Stimulated activated CD4-positive, alpha-beta T cell treated with anti-CD3 and anti-CD28 coated beads, Interleukin-15, amount 100 ng/mL, for 24 hours (primary cell): ENCODE results near the gene KLHDC8B.
"Not testable (repeated sequence)": the region's sequence is repeated elsewhere in the genome, so short reads cannot be mapped to it uniquely, and the experiment has no call there.

Experiments used
- DNase-seq: peaks from one replicate; pipeline ENCODE4 v3.0.0-alpha.2; 2020

The KLHDC8B gene

DNA sequence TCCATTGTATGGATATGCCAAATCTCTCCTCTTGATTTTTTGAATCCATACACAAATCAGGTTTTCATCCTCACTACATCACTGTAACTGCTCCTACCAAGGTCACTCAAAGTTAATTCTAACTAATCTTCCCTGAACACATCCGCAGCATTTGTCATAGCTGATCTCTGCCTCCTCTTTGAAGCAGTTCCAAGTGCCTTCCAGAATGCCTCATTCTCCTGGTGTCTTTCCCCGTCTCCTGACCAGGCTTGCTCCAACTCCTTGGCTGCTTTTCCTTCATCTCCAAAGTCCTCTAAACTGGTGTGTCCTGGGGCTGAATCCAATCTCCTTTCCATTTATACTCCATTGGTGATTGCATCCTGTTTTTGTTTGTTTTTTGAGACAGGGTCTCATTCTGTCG is 26.8 kb downstream of the KLHDC8B start:
- DNase-seq, result no peak

DNA sequence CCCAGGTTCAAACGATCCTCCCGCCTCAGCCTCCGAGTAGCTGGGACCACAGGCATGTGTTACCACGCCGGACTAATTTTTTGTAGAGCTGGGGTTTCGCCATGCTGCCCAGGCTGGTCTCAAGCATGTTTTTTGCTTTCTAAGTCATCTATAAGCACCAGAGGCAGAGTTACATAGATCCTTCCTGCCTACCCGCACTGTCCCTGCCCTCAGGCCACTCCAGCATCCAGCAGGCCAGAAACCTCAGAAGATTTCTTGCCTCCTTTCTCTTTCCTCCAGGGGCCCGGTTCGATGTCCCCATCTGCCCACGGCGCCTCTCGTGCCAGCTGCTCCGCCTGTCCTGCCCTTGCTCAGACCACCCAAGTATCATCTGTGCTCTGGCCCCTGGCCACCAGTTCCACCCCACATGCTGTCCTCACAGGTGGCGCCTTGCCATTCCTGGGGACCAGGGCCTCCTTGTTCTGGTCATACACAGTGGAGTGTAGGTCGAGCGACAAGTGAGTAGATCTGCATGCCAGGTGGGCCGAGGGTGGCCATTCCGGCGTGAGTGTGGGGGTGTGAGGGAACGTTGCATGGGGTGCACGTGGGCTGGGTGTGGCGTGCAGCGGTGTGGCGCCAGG is 27.3 kb downstream of the KLHDC8B start:
- no peak for DNase-seq

DNA sequence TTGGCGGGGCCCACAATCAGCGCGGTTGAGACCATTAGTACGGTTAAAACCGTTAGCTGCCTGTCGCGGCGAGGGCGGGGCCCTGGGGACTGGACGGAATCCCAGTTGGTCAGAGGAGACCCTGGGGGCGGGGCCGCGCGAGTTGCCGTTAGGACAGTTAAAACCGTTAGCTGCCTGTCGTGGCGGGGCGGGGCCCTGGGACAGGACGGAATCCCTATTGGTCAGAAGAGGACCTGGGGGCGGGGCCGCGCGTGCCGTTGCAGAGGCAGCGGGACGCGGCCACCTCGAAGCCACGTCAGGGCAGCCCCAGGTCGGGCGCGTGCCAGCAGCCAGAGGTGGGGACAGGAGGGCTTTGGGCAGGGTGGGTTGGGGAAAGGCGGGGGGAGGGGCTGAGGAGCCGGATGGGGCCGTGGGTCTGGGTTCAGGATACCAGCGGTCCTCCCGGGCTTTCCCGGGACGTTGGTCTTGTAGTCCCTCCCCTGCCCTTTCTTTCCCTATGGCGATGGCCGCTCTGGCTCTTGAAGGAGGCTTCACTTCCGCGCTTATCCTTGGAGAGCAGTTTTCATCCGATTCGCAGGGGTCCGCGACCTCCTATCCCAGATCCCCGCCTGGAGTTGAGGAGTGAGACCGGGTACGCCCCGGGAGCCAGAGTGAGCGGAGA is 28.0 kb downstream of the KLHDC8B start:
- peak; percentile 36 for DNase-seq

DNA sequence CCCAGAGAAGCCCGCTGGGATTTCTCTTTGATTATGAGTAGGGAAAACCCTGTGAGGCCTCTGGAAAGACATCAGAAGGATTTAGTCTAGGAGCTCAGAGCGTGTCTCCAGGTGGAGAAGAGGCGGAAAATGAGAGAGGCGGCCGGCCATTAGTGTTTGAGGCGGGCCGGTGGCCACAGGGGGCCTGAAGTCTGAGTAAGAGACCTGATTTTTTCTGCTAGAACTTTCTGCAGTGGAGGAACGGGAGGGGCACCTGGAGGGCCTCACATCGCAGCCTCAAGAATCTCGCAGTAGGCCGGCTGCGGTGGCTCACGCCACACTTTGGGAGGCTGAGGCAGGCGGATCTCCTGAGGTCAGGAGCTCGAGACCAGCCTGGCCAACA is 28.5 kb downstream of the KLHDC8B start:
- no peak for DNase-seq

DNA sequence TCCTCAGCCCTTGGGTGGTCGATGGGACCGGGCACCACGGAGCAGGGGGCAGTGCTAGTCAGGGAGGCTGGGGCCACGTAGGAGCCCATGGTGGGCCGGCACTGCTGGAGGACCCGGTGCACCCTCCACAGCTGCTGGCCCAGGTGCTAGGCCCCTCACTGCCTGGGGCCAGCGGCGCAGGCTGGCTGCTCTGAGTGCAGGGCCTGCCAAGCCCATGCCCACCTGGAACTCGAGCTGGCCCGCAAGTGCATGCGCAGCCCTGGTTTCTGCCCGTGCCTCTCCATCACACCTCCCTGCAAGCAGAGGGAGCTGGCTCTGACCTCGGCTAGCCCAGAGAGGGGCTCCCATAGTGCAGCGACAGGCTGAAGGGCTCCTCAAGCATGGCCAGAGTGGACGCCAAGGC is 42.1 kb downstream of the KLHDC8B start:
- no peak for DNase-seq

DNA sequence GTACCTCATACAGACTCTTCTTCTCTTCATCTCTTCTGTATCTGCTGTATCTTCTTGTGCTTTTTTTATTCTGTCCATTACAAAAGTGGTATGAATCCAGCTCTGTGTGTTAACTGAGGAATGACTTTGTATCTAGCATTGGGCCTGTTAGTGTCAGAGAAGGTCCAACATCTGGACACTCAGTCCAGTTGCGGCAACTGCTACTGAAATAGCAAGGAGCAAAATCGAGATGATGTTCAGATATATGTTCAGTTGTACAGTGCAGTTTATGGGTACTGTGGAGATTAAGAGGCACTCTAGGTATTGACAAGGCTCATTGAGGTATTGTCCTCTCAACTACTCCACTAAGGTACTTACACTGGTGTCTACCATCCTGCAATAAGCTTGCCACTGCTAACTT is 42.6 kb downstream of the KLHDC8B start:
- no peak for DNase-seq

DNA sequence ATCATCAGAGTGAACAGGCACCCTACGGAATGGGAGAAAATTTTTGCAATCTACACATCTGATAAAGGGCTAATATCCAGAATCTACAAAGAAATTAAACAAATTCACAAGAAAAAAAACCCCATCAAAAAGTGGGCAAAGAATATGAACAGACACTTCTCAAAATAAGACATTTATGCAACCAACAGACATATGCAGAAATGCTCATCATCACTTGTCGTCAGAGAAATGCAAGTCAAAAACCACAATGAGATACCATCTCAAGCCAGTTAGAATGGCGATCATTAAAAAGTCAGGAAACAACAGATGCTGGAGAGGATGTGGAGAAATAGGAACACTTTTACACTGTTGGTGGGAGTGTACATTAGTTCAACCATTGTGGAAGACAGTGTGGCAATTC is 45.3 kb downstream of the KLHDC8B start:
- DNase-seq, result not testable (repeated sequence)

DNA sequence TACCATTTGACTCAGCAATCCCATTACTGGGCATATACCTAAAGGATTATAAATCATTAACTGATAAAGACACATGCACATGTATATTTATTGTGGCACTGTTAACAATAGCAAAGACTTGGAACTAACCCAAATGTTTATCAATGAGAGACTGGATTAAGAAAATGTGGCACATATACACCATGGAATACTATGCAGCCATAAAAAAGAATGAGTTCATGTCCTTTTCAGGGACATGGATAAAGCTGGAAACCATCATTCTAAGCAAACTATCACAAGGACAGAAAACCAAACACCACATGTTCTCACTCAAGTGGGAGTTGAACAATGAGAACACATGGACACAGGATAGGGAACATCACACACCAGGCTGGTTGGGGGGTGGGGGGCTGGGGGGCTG is 45.7 kb downstream of the KLHDC8B start:
- not testable (repeated sequence) for DNase-seq

DNA sequence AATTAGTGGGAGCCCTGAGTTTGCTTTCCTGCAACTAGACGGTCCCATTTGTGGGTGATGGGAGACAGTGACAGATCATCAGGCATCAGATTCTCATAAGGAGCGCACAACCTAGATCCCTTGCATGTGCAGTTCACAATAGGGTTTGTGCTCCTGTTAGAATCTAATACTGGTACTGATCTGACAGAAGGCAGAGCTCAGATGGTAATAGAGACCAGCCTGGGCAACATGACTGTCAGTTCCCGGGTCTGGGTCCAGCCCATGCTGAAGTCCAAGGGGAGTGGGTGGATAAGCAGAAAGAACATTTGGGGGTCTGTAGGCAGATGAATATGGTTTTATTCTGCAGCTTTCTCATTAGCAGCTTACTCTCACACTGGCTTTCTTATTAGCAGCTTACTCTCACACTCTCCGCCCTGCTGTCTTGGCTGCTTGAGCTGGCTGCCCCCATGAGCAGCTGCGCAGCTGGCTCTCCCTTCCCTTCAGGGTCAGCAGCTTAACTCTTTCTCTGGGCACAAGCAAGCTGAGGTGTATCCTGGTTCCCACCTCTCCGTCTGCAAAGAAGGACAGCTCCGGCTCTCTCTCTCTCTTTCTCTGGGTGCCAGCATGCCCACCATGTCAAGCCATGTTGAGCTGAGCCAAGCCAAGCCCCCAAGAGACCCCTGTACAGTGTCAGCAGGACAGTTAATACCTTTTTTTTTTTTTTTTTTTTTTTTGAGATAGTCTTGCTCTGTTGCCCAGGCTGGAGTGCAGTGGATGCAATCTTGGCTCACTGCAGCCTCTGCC is 46.5 kb downstream of the KLHDC8B start:
- no peak for DNase-seq

DNA sequence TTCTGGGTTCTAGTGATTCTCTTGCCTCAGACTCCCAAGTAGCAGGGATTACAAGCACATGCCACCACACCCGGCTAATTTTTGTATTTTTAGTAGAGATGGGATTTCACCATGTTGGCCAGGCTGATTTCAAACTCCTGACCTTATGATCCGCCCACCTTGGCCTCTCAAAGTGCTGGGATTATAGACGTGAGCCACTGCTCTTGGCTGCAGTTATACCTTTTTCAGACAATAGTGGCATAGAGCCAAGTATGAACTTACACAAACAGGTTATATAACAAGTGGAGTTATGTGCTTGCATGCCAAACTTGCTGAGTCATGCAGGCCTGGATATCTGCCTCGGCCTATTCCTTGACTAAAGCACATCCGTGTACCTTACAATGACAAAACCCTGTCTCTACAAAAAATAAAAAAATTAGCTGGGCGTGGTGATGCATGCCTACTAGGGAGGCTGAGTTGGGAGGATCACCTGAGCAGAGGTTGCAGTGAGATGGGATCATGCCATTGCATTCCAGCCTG is 47.1 kb downstream of the KLHDC8B start:
- DNase-seq, result not testable (repeated sequence)

DNA sequence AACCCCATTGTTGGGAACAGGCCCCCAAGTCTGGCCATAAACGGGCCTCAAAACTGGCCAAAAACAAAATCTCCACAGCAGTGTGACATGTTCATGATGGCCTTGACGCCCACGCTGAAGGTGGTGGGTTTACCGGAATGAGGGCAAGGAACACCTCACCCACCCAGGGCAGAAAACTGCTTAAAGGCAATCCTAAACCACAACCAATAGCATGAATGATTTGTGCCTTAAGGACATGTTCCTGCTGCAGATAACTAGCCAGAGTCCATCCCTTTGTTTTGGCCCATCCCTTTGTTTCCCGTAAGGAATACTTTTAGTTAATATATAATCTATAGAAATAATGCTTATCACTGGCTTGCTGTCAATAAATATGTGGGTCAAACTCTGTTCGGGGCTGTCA is 47.7 kb downstream of the KLHDC8B start:
- no peak for DNase-seq

DNA sequence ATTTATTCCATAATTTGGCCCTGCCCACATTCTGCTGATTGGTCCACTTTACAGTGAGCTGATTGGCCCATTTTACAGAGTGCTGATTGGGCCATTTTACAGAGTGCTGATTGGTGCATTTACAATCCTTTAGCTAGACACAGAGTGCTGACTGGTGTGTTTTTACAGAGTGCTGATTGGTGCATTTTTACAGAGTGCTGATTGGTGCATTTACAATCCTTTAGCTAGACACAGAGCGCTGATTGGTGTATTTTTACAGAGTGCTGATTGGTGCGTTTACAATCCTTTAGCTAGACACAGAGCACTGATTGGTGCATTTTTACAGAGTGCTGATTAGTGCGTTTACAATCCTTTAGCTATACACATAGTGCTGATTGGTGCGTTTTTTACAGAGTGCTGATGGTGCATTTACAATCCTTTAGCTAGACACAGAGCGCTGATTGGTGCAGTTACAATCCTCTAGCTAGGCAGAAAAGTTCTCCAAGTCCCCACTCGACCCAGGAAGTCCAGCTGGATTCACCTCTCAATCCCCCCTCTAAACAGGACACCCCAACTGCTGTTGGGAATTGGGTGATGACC is 49.7 kb downstream of the KLHDC8B start:
- not testable (repeated sequence) for DNase-seq

DNA sequence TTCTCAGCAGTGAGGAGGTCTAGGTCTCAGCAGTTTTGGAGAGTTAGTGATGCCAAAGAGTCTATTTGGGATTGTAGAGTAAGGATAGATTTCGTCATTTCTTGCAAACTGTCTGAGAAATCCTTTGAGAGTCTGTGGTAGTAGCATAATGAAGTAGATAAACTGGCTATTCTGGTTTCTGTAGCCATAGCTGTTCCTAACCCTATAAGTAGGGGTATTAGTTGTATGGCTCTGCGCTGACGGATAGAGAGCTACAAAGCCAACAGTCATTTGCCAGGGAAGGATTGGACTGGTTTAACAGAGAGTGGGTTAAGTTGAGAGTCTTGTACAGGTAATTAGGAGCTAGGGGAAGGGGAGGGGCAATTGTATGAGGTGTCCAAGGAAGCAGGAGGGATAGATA is 50.6 kb downstream of the KLHDC8B start:
- DNase-seq, result no peak
